Hematopoietic multipotent progenitor cell treated with erythropoietin and hydrocortisone succinate and interleukin-3 and kit ligand, for 17 days (in vitro differentiated cells): Measurements from ENCODE around the gene SNED1.

Experiments
- DNase-seq: peaks from one replicate; pipeline ENCODE4 v3.0.0-alpha.2; 2015; ENCODE audit warnings: low spot score

SNED1 gene

DNA sequence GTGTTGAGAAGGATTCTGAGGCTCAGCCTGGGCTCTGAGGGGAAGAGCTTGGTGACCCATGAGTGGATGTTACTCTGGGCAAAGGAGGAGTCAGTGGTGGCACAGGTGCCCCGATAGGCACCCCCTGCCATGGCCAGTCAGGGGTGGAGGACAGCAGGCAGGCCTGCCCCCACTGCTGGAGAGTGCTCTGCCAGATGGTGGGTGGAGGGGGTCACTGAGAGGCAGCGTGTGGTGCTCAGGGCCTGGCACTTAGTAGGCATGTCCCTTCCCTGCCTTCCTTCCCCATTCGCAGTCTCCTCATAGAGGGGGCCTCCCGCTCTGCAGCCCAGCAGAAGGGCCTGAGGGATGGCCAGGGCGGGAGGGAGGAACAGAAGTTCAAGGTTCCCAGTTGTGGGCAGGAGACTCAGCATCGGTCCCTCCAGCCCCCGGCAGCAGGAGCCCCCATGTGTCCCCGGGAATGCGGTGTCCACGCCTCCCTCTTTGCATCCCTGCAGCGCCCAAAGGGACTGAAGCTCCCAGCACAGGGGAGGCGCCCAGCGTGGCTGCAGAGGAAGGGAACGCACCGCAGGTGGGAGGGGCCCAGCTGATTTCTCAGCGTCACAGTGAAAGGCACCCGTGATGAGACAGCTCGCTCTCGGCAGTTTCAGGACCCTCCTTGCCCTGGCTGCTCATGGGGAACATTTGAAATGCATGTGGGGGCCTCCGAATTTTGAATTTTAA is 5.7 kb upstream of the SNED1 start:
- no peak for DNase-seq

DNA sequence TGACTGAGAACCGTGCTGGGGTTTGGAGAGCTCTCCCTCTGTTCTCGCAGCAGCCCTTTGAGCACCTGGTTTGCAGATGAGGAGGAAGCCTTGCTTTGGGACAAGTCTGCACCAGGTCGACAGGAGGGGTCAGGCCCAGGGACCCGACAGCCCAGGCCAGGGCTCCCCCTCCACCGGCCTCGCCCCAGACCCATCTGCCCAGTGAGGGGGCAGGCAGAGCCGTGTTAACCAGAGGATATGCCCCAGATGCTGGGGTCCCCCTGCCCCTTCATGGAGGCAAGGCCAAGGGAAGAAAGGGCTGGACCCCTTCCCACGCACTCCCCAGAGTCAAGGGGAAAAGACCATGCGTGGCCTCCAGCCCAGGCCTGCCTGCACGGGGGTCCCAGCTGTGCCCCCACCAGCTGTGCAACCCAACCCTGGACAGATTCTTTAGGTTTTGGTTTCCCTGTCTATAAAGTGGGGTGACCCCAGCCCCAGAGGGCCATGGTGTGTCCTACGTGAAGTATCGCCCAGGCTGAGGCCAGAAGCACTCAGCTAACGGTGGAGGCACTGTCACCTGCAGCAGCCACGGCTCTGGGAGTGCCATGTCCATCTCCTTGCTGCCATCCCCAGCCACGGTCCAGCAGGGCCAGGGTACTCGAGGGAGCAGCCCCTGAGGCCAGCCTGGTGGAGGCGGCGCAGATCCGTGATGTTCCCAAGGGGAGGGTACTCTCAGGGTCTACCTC is 4.8 kb upstream of the SNED1 start:
- DNase-seq = no peak

DNA sequence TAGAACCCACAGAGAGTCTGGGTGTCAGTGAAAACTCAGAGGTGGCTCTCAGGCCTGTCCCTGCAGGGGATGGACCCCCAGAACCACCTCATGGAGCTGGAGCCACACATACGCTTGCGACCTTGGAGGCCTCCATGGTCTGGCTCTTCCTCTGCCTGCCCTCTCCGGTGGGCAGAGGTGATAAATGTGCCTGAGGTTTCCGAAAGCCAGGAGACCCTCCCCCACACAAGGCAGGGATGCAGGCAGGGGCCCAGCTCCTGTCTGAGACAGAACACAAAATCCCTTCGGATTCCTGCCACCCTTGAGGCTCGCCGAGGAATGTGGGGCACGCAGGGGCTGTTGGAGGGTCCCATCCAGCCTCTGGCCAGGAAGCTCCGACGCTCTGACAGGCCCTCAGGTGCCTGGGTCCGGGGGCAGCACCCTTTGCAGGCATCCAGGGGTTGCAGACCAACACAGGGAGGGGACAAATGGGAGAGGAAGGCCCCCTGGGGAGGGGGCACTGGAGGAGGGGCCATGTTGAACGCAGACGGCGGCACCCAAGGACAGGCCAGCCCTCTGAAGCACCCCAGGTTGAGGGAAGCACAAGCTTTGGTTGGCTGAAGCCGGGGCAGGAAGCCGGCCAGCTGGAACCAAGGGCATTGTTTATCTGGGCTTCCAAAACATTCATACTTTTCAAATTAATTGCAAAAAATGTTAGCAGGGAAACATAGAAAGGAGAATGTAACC is 4.1 kb upstream of the SNED1 start:
- DNase-seq = no peak

GRCh38 chr2:240995041-240996021 is 3.1 kb upstream of the SNED1 start:
- no peak for DNase-seq

- DNase-seq = no peak
Measured at GRCh38 chr2:240996161-240996833, 2.1 kb upstream of the SNED1 start.

- DNase-seq = no peak
Measured at GRCh38 chr2:240996834-240997140, 1.6 kb upstream of the SNED1 start.

- DNase-seq = no peak
Measured at GRCh38 chr2:240997141-240997855, 1.1 kb upstream of the SNED1 start.

DNA sequence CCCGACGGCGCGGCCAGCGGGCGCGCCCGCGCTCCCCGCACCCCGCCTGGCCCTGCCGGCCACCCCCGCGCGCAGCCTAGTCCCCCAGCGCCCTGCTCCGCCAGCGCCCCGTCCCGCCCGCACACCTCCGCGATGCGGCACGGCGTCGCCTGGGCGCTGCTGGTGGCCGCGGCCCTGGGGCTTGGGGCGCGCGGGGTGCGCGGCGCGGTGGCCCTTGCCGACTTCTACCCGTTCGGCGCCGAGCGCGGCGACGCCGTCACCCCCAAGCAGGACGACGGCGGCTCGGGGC is 232 bp downstream of the SNED1 start:
- DNase-seq = no peak

DNA sequence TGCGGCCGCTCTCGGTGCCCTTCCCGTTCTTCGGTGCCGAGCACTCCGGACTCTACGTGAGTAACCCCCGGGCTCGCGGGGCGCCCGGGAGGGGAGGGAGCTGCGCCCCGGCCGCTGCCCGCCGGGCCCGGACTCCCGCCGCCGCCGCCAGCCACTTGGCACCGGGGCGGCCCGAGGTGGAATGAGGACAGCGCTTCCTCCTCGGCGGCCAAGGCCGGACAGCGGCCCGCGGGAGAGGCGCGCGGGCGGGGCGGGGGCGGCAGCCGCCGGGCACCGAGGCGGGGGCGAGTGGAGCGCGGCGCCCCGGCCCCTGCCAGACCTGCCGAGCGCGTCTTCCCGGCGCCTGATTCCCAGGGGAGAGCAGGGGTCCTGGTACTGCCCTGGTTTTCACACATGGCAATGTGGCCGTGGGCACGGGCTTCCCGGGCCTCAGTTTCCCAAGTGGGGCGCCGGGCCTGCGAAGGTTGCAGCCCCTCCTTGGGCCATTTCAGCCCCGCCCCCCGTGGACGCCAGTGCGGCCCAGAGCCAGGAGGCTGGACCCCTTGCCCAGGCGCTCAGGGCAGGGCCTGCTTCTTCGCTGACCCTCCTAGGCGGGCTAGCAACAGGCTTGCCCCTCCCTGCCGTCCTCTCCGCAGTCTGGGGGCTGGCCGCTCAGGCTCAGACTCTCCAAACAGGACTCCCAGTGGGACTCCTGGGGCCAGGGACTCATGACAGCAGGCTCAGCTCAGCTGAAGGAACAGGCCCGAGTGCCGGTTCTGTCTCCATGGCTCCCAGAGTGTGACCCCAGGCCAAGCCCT is 775 bp downstream of the SNED1 start:
- no peak for DNase-seq

DNA sequence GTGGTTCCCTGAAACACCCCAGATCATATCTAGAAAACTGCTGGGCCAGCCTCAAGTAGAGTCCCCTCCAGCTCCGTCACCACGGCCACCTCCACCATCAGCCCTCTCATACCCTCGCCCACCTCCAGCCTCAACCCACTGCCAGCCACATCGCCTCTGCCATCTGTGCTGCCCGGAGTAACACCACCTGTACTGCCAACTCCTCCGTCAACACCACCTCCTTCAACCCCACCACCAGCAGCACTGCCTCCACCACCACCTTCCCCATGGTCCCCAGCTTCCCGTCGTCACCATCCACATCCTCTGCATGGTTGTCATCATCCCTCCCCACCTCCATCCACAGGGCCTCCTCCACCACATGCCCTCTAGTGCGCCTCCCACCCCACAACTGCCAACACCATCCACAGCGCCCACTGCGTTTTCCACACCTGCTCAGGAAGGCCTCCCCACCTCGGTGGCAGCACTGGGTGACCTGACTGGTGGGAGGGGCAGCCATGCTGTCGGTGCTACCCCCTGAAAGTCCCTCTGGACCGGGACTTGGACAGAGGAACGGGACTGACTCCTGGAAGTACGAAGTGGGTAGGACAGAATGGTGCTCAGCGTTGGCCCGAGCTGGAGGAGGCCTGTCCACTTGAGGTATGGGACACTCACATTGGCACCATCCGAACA is 1.6 kb downstream of the SNED1 start:
- DNase-seq = no peak

DNA sequence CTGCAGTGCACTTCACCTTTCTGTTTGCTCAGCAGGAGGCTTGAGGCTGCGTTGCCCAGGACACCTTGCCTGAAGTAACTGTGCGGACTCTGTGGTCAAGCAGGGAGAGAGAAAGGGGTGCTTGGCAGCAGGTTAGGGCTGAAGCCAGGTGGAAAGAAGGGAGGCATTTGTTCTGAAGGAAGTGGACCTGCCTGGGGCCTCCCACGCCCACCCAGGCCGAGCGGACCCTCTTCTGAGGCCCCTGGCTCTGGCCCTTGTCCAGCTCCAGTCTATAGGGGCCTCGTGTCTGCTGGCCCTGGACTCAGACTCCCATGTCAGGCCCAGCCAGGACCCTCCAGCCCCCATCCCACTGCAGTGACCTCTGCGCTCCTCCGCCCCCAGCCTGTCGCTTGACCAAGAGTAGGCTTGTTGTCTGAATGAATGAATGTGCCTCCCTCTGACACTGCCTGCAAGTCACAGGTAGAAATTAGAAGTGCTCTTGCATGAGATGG is 2.5 kb downstream of the SNED1 start:
- DNase-seq = no peak

DNA sequence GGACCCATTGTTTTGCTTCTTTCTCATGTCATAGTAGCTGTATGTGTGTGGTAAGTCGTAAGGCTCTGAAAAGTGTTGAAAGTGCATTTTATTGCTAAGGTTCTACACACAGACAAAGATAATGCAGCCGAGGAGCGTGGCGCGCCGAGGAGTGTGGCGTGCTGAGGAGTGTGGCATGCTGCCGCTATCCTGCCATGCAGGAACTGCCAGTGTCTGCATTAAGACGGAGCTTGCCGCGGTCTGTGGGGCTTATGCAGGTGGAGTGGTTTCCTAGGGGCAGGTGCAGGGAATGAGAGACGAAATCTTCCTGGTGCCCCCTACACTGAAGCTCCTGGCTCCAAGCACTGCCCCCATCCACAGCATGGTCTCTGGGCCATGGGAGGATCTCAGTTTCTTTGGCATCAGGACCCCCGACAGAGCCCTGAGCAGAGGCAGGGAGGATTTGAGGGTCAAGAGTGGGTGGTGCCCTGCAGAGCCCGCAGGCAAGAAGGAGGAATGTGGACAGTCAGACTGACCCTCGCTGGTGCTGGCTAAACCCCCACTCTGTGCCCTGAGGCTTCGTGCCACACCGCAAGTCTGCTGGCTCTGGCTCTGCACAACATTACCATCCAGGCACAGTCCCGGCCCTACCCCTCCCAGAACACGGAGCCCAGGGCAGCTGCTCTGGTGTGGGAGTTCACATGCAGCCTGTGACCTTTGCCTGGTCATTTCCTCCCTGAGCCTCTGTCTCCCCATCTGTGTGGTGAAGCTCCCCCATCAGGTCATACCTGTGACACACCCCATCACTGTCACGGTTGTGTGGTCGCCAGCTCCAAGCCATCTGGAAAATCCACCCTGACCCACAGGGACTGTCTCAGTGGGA is 3.2 kb downstream of the SNED1 start:
- DNase-seq = no peak

DNA sequence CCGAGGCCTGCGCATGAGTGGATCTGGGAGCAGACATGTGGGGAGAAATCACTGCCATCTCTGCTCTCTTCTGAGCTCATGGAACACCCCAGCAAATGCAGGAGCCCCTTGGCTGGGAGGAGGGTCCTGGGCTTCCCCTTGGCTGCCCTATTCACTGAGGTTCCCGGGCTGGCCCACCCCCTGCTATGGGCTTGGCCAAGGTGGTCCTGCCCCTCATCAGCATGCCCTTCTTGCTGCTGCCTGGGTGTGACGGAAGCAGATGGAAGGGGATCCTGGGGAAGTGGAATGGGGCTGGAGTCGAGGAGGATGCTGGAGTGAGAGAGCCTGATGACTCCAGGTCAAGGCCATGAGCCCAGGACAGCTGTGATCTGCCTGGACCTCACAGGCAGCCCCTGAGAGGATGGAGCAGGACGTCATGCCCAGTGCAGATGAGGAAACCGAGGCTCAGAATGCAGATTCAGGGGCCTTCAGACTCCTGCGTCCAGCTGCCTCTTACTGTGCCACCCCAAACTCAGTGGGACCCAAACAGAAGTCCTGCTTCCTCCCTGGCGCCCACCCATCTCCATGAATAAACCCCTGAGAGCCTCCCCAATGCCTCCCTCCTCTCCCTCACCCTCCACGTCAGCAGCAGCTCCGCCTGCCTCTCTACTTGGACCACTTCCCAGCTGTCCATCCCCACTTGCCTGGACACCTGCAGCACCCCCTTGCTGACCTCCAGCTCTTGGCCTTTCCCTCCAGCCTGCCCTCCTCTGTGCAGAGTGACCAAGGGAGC is 4.0 kb downstream of the SNED1 start:
- DNase-seq = no peak

DNA sequence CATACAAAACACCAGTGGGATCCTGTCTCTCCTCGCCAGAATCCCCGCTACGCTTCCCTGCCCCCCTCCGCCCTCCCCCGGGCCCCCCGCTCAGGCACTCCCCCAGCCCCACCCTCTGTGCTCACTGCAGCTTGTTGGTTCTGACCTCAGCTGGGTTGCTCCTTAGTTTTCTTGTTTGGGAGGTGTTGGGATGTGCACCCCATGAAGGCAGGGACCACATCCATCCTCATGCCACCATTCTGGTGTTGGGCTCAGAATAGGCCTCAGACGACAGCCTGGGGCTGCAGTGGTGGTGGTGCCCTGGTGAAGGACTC is 4.6 kb downstream of the SNED1 start:
- DNase-seq = no peak

GRCh38 chr2:241003369-241003768 is 5.0 kb downstream of the SNED1 start:
- no peak for DNase-seq

DNA sequence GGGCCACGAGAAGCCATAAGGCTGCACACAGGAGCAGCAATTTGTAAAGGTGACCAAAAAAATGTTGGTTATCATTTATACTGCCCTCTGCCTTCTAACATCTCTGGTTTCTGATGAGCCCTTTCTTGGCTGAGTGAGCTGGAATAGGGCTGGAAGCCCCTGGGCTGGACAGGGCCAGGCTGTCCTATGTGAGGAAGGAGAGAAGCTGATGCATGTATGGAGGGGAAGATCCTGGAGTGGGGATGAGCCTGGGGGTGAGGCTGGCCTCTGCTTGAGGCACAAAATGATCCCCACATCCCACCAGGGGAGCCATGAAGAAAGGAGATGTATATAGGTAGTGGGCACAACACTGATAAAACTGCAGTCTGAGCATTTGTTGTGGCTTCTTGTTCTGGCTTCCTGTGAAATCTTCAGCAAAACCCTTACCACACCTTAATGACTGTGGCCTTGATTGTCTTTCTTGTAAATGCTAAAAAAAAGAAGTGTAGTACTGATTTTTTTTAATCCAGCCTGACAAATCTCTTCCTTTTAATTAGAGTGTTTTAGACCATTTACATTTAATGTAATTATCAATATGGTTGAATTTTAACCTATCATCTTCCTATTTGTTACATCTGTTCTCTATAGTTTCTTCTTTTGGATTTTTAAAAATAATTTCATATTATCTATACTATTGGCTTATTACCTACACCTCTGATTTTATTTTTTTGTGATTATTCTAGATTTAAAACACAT is 5.6 kb downstream of the SNED1 start:
- no peak for DNase-seq

DNA sequence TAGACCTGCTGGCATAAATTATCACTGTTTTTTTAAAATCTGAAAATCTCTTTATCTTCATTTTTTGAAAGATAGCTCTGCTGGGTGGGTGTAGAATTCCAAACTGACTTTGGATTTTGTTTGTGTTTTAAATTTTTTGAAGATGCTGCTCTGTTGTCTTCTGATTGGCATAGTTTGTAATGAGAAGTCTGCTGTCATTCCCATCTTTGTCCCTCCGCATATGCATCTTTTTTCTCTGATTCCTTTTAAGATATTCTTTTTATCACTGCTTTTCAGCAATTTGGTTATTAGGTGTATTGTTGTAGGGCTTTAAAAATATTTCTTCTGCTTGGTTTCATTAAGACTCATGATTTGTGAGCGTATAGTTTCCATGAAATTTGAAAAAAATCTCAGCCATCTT is 7.2 kb downstream of the SNED1 start:
- no peak for DNase-seq
